Lung (tissue), 12 donors: ENCODE results near the gene OPRM1. TPM values are rescaled to one million over a fixed set of nuclear protein-coding genes. Genes with fewer than 3 reads are reported as not detected.
"Not testable (repeated sequence)": the region's sequence is repeated elsewhere in the genome, so short reads cannot be mapped to it uniquely, and the experiment has no call there.

Source experiments
- ATAC-seq: fragments of 200-7000 bp; cut with Tn5 transposase; one replicate; pipeline ENCODE4 v1.9.1; 2020; ENCODE audit warnings: moderate number of reproducible peaks; ENCODE audit not compliant: insufficient read depth, low FRiP score
- DNase-seq, 3 donors: peaks; one replicate each; pipeline ENCODE4 v3.0.0-alpha.2; 2013 to 2017
- H3K27ac ChIP-seq, 2 donors: one replicate each; pipeline ENCODE4 v1.5.1; 2013; ENCODE audit warnings: mild to moderate bottlenecking in 2 of 2, moderate library complexity in 2 of 2, control low read depth in 1 of 2, inconsistent platforms in 1 of 2, low read depth in 1 of 2, low read length in 1 of 2
- H3K27me3 ChIP-seq, 3 donors: one replicate each; pipeline ENCODE4 v1.5.1; 2013; ENCODE audit warnings: low read length in 2 of 3; ENCODE audit not compliant: control insufficient read depth in 3 of 3, insufficient read depth in 3 of 3
- H3K36me3 ChIP-seq, 4 donors: one replicate each; pipeline ENCODE4 v1.5.1; 2013; ENCODE audit warnings: low read length in 4 of 4, mild to moderate bottlenecking in 1 of 4, moderate library complexity in 1 of 4; ENCODE audit not compliant: control insufficient read depth in 4 of 4, insufficient read depth in 4 of 4
- H3K4me1 ChIP-seq, 5 donors: one replicate each; pipeline ENCODE4 v1.5.1; 2013; ENCODE audit warnings: low read length in 5 of 5, mild to moderate bottlenecking in 2 of 5, moderate library complexity in 1 of 5; ENCODE audit not compliant: control insufficient read depth in 5 of 5, insufficient read depth in 5 of 5
- H3K4me3 ChIP-seq: one replicate; pipeline ENCODE4 v1.5.1; 2013; ENCODE audit warnings: mild to moderate bottlenecking, control low read depth, moderate library complexity
- H3K9ac ChIP-seq, 2 donors: one replicate each; pipeline ENCODE4 v1.5.1; 2013; ENCODE audit warnings: low read length in 2 of 2, control low read depth in 1 of 2; ENCODE audit not compliant: insufficient read depth in 1 of 2
- H3K9me3 ChIP-seq, 4 donors: one replicate each; pipeline ENCODE4 v1.5.1; 2013; ENCODE audit warnings: low read length in 3 of 4, mild to moderate bottlenecking in 1 of 4, moderate library complexity in 1 of 4; ENCODE audit not compliant: control insufficient read depth in 4 of 4, insufficient read depth in 3 of 4
- WGBS, 2 donors: extraction: QIAGEN DNeasy Blood & Tissue Kit; methylation state at CpG; one replicate each; pipeline ENCODE4 v1.1.7; 2013; 5-methylcytosine and 5-hydroxymethylcytosine counted together
- polyA plus RNA-seq, 2 donors: library from polyadenylated mRNA; stranded (reverse); fragments of 200-250 nt; gene quantifications; one replicate each; pipeline ENCODE4 v1.2.1, GENCODE V29; 2013
- total RNA-seq, 2 donors: library from RNA; depleted of rRNA in 1 of 2; stranded (reverse); fragments of >200 nt in 1 of 2; gene quantifications; one replicate each; pipeline ENCODE4 v1.2.1, GENCODE V29; 2014 to 2021
- TF ChIP-seq, protein P1 (sequence below): IDR thresholded peaks from 2 replicates; pipeline ENCODE4 v1.5.1; 2012; ENCODE audit warnings: mild to moderate bottlenecking; ENCODE audit errors: control extremely low read depth, extremely low read depth
- donor health status: control.
- donor health status: control.
- donor health status: Bipolar disorder and iron deficiency.
- donor health status: healthy.
- donor health status: DM: yes; HTN: yes; CAD: no.

The OPRM1 gene
- total and polyA plus RNA-seq, 4 donors: not detected

DNA sequence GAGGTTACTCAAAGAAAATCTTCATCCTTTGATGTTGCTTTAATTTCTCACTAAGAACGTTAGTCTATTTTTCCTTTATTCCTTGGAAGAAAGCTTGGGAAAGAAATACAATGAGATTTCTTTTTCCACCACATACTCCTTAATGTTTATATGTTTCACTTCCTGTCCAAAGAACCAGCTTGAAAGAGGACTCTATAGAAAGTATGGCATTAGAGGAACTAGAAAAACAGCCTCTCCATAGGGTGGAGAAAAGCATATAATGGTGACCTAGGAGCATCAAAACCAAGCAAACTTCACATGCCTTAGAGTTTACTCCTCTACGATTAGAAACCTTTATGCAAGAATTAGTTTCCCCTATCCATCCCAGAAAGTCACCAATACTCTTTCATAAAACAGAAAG, 131.1 kb downstream of the OPRM1 start:
- peaks cover 0 to 2% (median 0%) of the 10 kb centered on the region in 4 donors for H3K36me3 ChIP-seq
- no peaks in the 10 kb centered on the region for H3K27me3 ChIP-seq
- 55 to 73% methylated on average over 2 of the region's 2 CpGs for WGBS, 2 donors
- no peak overlapping the region for H3K27ac ChIP-seq
- DNase-seq: no peak
- ATAC-seq: no peak
- H3K9me3 ChIP-seq: peaks cover 0 to 3% (median 0%) of the 10 kb centered on the region in 4 donors
- no peak overlapping the region for H3K4me3 ChIP-seq
- TF ChIP-seq, protein P1, sequence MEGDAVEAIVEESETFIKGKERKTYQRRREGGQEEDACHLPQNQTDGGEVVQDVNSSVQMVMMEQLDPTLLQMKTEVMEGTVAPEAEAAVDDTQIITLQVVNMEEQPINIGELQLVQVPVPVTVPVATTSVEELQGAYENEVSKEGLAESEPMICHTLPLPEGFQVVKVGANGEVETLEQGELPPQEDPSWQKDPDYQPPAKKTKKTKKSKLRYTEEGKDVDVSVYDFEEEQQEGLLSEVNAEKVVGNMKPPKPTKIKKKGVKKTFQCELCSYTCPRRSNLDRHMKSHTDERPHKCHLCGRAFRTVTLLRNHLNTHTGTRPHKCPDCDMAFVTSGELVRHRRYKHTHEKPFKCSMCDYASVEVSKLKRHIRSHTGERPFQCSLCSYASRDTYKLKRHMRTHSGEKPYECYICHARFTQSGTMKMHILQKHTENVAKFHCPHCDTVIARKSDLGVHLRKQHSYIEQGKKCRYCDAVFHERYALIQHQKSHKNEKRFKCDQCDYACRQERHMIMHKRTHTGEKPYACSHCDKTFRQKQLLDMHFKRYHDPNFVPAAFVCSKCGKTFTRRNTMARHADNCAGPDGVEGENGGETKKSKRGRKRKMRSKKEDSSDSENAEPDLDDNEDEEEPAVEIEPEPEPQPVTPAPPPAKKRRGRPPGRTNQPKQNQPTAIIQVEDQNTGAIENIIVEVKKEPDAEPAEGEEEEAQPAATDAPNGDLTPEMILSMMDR: no peak
- H3K9ac ChIP-seq: no peak overlapping the region
- H3K4me1 ChIP-seq: peaks cover 0 to 11% (median 5%) of the 10 kb centered on the region in 5 donors

- not testable (repeated sequence) for DNase-seq, ATAC-seq, H3K27ac ChIP-seq, H3K9ac ChIP-seq, H3K27me3 ChIP-seq, H3K4me3 ChIP-seq, H3K9me3 ChIP-seq, H3K36me3 ChIP-seq, H3K4me1 ChIP-seq
- 65 to 86% methylated on average over 5 of the region's 5 CpGs for WGBS, 2 donors
Measured at GRCh38 chr6:154172393-154172792, 133.4 kb downstream of the OPRM1 start.

DNA sequence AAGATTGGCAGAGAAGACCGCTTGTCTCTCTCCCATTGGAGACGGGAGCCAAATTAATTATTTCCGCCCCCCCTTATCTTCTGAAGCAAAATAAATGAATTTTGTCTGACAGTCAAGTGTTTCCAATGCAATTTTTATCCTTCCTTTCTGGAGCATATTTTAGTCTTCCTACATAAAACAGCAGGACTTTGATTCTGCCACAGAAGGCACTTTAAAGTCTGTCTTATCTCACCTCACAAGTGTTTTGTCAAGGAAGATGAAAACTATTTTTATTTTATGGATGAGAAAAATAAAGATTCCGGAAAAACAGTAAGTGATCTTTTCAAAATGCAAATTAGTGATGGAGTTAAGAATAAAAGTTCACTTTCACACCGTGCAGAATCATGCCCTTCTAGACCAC, 140.4 kb downstream of the OPRM1 start:
- TF ChIP-seq, protein P1: no peak
- WGBS, 2 donors: 77 to 91% methylated on average over 5 of the region's 5 CpGs

GRCh38 chr6:154187203-154187602, 148.2 kb downstream of the OPRM1 start:
- no peak for ATAC-seq

More for the DNA sequence above, 140.4 kb downstream of the OPRM1 start:
- H3K9me3 ChIP-seq: peaks cover 0 to 2% (median 0%) of the 10 kb centered on the region in 4 donors
- no peak for DNase-seq
- no peak overlapping the region for H3K27ac ChIP-seq
- no peaks in the 10 kb centered on the region for H3K4me1 ChIP-seq
- H3K9ac ChIP-seq: no peak overlapping the region
- H3K27me3 ChIP-seq: no peaks in the 10 kb centered on the region
- ATAC-seq: no peak
- no peak overlapping the region for H3K4me3 ChIP-seq
- no peaks in the 10 kb centered on the region for H3K36me3 ChIP-seq

More at GRCh38 chr6:154187203-154187602, 148.2 kb downstream of the OPRM1 start:
- no peaks in the 10 kb centered on the region for H3K27me3 ChIP-seq
- H3K9me3 ChIP-seq: peaks cover 0 to 3% (median 1%) of the 10 kb centered on the region in 4 donors
- H3K36me3 ChIP-seq: no peaks in the 10 kb centered on the region
- TF ChIP-seq, protein P1: no peak
- H3K4me3 ChIP-seq: no peak overlapping the region
- WGBS, 2 donors: 74 to 88% methylated on average over 3 of the region's 3 CpGs
- no peak overlapping the region for H3K9ac ChIP-seq
- DNase-seq: no peak
- no peak overlapping the region for H3K27ac ChIP-seq
- H3K4me1 ChIP-seq: no peaks in the 10 kb centered on the region
